Activated CD4-positive, alpha-beta memory T cell treated with anti-CD3 and anti-CD28 coated beads, Interleukin-2, amount 10 ng/mL, durations not matched to agents 7 days and 5 days (primary cell): ENCODE data around the gene GRIP2. TPM values are rescaled to one million over a fixed set of nuclear protein-coding genes. Genes with fewer than 3 reads are reported as not detected.
A peak's percentile ranks its signal among the peaks of the same experiment; 100 is the strongest.

ENCODE experiments used
- CTCF ChIA-PET: fragments of 350-600 bp; sonication (Branson Sonifier 250); formaldehyde crosslinking; loops from one replicate; lab custom pipeline; 2021; ENCODE audit warnings: antibody characterized with exemption, inconsistent platforms; lab: Charles Lee
- POLR2A ChIA-PET: fragments of 350-600 bp; sonication (Branson Sonifier 250); formaldehyde crosslinking; loops from one replicate; lab custom pipeline; 2021; ENCODE audit warnings: antibody characterized with exemption; lab: Charles Lee
- DNase-seq: peaks from one replicate; pipeline ENCODE4 v3.0.0-alpha.2; 2020
- H3K27ac Mint-ChIP-seq: one replicate; pipeline ENCODE4 v1.8.0; 2021; ENCODE audit warnings: mild to moderate bottlenecking, mixed read lengths
- H3K27me3 Mint-ChIP-seq: one replicate; pipeline ENCODE4 v1.8.0; 2021; ENCODE audit warnings: mixed read lengths
- H3K36me3 Mint-ChIP-seq: one replicate; pipeline ENCODE4 v1.8.0; 2021; ENCODE audit warnings: low read depth, mixed read lengths
- H3K4me1 Mint-ChIP-seq: one replicate; pipeline ENCODE4 v1.8.0; 2021; ENCODE audit warnings: mixed read lengths
- H3K4me3 Mint-ChIP-seq: one replicate; pipeline ENCODE4 v1.8.0; 2021; ENCODE audit warnings: mild to moderate bottlenecking, mixed read lengths
- H3K9me3 Mint-ChIP-seq: one replicate; pipeline ENCODE4 v1.8.0; 2021; ENCODE audit warnings: mixed read lengths
- total RNA-seq, 2 experiments: library from RNA; stranded (reverse); gene quantifications; one replicate each; pipeline ENCODE4 v1.2.3, GENCODE V29; 2021

GRIP2 gene
- total RNA-seq, 2 experiments from 2014 or later: 0.08 to 0.35 TPM

DNA sequence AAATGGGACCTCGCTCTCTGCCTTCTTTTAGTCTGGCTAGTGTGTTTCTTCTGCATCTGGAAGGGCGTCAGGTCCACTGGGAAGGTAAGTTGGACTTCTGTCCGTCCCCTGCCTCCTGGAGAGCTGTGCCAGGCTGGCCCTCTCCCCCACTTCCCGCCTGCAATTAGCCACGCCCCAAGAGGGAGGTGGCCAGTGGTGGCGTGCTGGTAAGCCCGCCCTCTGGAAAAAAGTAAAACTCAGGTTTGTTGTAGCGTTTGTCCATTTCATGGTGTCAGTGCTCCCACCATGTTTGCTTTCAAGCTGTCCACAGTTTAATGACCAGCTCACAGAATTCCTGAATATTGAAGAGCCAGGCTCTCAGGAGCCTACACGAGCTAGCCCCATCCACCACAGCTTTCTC is 82.1 kb downstream of the GRIP2 start:
- H3K4me3 Mint-ChIP-seq: no peak overlapping the region
- H3K9me3 Mint-ChIP-seq: no peaks in the 10 kb centered on the region
- CTCF ChIA-PET: interaction anchor here (1.3 to 1.9 kb wide), 5 partner anchors 9 to 182 kb away, joined by 4 to 13 read pairs (median 6); partner anchors contain the start of gene SLC6A6
- peaks cover 13% of the 10 kb centered on the region for H3K4me1 Mint-ChIP-seq
- POLR2A ChIA-PET: interaction anchor here (1.1 to 2.1 kb wide), 2 partner anchors 9 to 25 kb away, joined by 4 to 16 read pairs; no protein-coding TSS in a partner anchor
- peak overlapping the region; percentile 6 for H3K27ac Mint-ChIP-seq
- H3K27me3 Mint-ChIP-seq: no peaks in the 10 kb centered on the region
- H3K36me3 Mint-ChIP-seq: peaks cover 30% of the 10 kb centered on the region
- no peak for DNase-seq

DNA sequence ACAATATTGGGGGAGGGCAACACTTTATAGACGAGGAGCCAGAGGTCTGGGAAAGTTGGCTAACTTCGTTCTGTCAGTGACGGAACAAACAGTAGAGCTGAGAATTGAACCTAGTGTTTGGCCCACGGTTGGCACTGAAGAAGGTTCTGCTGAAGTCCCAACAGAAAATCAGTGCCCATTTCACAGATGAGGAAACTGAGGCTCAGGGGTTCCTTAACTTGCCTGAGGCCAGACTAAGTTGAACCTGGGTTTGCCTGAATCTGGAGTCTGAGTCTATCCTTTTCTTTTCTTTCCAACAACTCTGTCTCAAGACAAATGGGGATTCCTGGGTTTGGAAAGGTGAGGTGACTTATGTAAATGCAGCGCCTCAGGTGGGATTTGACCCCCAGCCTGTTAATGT is 82.7 kb downstream of the GRIP2 start:
- Mint-ChIP-seq H3K4me1 (peaks cover 13% of the 10 kb centered on the region), H3K36me3 (peaks cover 27% of the 10 kb centered on the region), H3K27ac (peak overlapping the region; percentile 6), H3K9me3 (no peaks in the 10 kb centered on the region), H3K4me3 (no peak overlapping the region), H3K27me3 (no peaks in the 10 kb centered on the region)
- CTCF ChIA-PET: interaction anchor here (1.8 kb wide), 1 partner anchor 25 kb away, joined by 7 read pairs; no protein-coding TSS in a partner anchor
- no peak for DNase-seq
- POLR2A ChIA-PET: interaction anchor here (1.4 to 2.1 kb wide), 3 partner anchors 25 to 279 kb away, joined by 3 to 16 read pairs (median 4); partner anchors contain the start of genes LSM3 and XPC

- peaks cover 28% of the 10 kb centered on the region for H3K36me3 Mint-ChIP-seq
- no peaks in the 10 kb centered on the region for H3K9me3 Mint-ChIP-seq
- CTCF ChIA-PET: interaction anchor here (0.9 to 1.1 kb wide), 2 partner anchors 11 to 19 kb away, joined by 3 read pairs; no protein-coding TSS in a partner anchor
- peaks cover 13% of the 10 kb centered on the region for H3K4me1 Mint-ChIP-seq
- H3K4me3 Mint-ChIP-seq: no peak overlapping the region
- POLR2A ChIA-PET: interaction anchor here (1.4 to 2.0 kb wide), 3 partner anchors 23 to 279 kb away, joined by 3 to 5 read pairs (median 4); partner anchors contain the start of genes LSM3 and XPC
- no peaks in the 10 kb centered on the region for H3K27me3 Mint-ChIP-seq
- DNase-seq: no peak
- H3K27ac Mint-ChIP-seq: no peak overlapping the region
These were observed 83.3 kb downstream of the GRIP2 start for GRCh38 chr3:14456794-14457193.

GRCh38 chr3:14455571-14456317 is 84.4 kb downstream of the GRIP2 start:
- Mint-ChIP-seq H3K4me3 (no peak overlapping the region), H3K36me3 (peaks cover 33% of the 10 kb centered on the region), H3K27me3 (no peaks in the 10 kb centered on the region), H3K4me1 (peaks cover 11% of the 10 kb centered on the region), H3K9me3 (no peaks in the 10 kb centered on the region), H3K27ac (no peak overlapping the region)
- ChIA-PET POLR2A (interaction anchor here (1.1 to 2.0 kb wide), 4 partner anchors 22 to 277 kb away, joined by 3 to 6 read pairs (median 4); partner anchors contain the start of gene LSM3), CTCF (interaction anchor here (1.1 kb wide), 1 partner anchor 12 kb away, joined by 3 read pairs; no protein-coding TSS in a partner anchor)
- DNase-seq: no peak

GRCh38 chr3:14454639-14455310 is 85.4 kb downstream of the GRIP2 start:
- Mint-ChIP-seq H3K4me3 (no peak overlapping the region), H3K4me1 (peaks cover 4% of the 10 kb centered on the region), H3K36me3 (peaks cover 28% of the 10 kb centered on the region), H3K9me3 (no peaks in the 10 kb centered on the region), H3K27me3 (no peaks in the 10 kb centered on the region), H3K27ac (no peak overlapping the region)
- no peak for DNase-seq
- ChIA-PET CTCF (no interaction called here), POLR2A (interaction anchor here (1.1 to 1.5 kb wide), 2 partner anchors 23 to 276 kb away, joined by 3 to 6 read pairs; partner anchors contain the start of gene LSM3)

DNA sequence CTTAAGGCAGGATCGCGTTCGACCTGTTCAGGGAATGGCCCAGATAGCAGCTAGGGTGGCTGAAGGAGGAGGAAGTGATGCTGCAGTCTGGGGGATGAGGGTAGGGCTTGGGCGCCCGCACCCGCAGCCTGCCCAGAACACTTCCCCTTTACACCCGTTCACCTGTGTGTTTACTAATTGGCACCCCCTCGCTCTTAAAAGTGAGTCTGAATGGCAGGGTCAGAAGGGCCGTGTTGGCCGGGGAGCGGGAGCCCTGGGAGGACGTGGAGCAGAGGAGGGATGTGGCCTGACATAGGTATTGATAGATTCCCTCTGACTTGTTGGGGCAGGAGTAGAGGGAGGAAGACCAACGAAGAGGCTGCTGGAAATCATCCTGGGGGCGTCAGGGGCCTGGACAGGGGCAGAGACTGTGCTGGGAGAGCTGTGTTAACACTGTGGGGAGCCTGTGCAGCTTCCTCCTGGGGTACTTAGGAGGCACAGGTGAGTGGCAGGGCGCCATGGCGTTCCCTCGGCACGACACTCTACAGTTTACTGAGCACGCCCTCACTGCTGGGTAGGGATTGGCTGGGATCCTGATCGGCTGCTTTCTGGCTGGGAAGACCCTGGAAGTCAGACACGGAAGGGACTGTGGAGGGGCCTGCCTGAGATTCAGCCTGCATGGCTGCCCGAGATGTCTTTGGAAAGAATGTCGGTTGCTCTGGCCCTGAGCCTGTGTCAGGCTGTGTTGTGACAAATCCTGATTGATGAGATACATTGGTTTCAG is 86.1 kb downstream of the GRIP2 start:
- CTCF ChIA-PET: no interaction called here
- no peaks in the 10 kb centered on the region for H3K9me3 Mint-ChIP-seq

GRCh38 chr3:14452740-14453710 is 87.1 kb downstream of the GRIP2 start:
- no peak for DNase-seq
- no peak overlapping the region for H3K4me3 Mint-ChIP-seq
- H3K4me1 Mint-ChIP-seq: peaks cover 9% of the 10 kb centered on the region
- CTCF ChIA-PET: interaction anchor here (1.2 kb wide), 1 partner anchor 9 kb away, joined by 3 read pairs; no protein-coding TSS in a partner anchor
- peaks cover 30% of the 10 kb centered on the region for H3K36me3 Mint-ChIP-seq
- H3K27me3 Mint-ChIP-seq: no peaks in the 10 kb centered on the region
- POLR2A ChIA-PET: interaction anchor here (1.1 to 1.4 kb wide), 2 partner anchors 20 to 51 kb away, joined by 3 to 5 read pairs; partner anchors contain the start of gene SLC6A6
- H3K9me3 Mint-ChIP-seq: no peaks in the 10 kb centered on the region
- no peak overlapping the region for H3K27ac Mint-ChIP-seq

More for the DNA sequence above, 86.1 kb downstream of the GRIP2 start:
- Mint-ChIP-seq H3K36me3 (peaks cover 25% of the 10 kb centered on the region), H3K4me3 (no peak overlapping the region), H3K27me3 (no peaks in the 10 kb centered on the region), H3K4me1 (peaks cover 3% of the 10 kb centered on the region), H3K27ac (no peak overlapping the region)
- no peak for DNase-seq
- POLR2A ChIA-PET: interaction anchor here (1.1 to 1.5 kb wide), 2 partner anchors 22 to 275 kb away, joined by 3 to 6 read pairs; partner anchors contain the start of gene LSM3

DNA sequence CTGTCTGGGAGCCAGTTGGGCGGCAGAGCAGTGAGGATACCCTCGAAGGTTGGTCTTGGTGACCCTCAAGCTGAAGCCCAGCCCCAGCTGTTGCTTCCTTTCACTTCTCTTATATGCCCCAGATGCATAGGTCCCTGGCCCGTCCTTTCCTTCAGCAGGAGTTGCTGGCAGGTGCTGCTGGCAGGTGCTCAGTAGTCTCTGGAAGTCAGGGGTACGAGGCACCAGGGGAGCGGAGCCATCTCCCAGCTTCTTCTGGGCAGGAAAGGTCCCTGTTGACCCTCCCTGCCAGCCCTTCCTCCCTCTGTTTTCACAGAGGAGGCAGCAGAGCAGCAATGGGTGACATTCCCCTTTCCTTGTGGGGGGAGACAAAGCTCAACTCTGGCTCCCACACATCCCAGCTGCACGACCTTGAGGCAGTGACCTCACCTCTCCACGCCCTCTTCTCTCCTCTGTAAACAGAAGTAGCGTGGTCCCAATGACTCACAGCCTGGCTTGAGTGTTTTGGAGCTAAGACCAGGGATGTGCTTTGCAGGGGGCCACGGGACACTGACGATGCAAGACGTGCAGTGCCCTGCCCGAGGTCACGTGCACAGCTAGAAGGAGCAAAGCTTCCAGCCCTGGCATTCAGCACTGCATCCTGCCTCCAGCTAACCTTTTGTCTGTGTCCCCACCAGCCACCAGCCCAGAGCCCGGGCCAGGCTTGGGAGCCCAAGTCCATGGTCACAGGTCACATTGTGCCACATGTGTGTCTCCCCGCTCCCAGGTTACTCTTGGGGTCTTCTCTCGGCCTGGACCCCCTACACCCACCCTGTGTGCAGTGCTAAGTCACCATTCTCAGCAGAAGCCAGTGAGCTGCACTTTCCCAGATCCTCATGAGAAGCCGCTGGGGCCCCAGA is 88.0 kb downstream of the GRIP2 start:
- peaks cover 38% of the 10 kb centered on the region for H3K36me3 Mint-ChIP-seq
- POLR2A ChIA-PET: interaction anchor here (1.1 to 1.4 kb wide), 2 partner anchors 20 to 50 kb away, joined by 3 to 5 read pairs; partner anchors contain the start of gene SLC6A6
- H3K27ac Mint-ChIP-seq: no peak overlapping the region
- H3K4me1 Mint-ChIP-seq: peaks cover 8% of the 10 kb centered on the region
- CTCF ChIA-PET: interaction anchor here (1.2 kb wide), 1 partner anchor 10 kb away, joined by 3 read pairs; no protein-coding TSS in a partner anchor
- H3K9me3 Mint-ChIP-seq: peaks cover 2% of the 10 kb centered on the region
- no peaks in the 10 kb centered on the region for H3K27me3 Mint-ChIP-seq
- no peak for DNase-seq
- no peak overlapping the region for H3K4me3 Mint-ChIP-seq

DNA sequence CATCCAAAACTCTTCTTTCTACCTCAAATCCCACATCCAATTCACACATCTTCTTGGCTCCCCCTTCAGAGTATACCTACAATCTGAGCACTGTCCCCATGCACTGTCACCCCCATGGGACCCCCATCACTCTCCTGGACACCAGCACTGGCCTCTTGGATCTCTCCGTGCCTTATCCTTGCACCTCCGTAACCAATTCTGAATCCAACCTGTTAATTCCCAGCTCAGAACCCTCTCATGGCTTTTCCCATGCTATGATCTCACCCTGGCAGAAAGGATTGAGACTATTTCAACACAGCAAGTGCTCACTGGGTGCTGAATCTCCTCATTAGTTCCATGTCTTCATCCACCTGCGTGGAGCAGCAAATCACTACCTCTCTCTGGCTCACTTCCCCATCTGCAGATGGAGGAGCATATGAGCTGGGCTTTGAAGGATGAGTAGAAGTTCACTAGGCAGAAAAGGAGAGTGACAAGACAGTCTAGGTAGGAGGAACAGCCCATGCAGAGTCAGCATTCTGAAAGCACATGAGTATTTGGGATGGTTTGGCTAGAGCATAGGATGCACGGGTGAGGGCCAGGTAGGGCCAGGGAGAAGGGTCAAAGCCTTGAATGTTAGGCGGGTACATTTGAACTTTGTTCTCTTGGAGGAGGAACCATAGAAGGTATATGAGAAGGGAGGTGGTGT is 89.1 kb downstream of the GRIP2 start:
- H3K27me3 Mint-ChIP-seq: no peaks in the 10 kb centered on the region
- peaks cover 2% of the 10 kb centered on the region for H3K9me3 Mint-ChIP-seq
- no peak for DNase-seq
- H3K27ac Mint-ChIP-seq: no peak overlapping the region
- CTCF ChIA-PET: interaction anchor here (0.6 kb wide), 1 partner anchor 17 kb away, joined by 3 read pairs; no protein-coding TSS in a partner anchor
- H3K36me3 Mint-ChIP-seq: peaks cover 48% of the 10 kb centered on the region
- POLR2A ChIA-PET: interaction anchor here (1.0 to 1.4 kb wide), 2 partner anchors 18 to 272 kb away, joined by 4 to 5 read pairs; partner anchors contain the start of genes LSM3 and XPC
- H3K4me1 Mint-ChIP-seq: peaks cover 8% of the 10 kb centered on the region
- H3K4me3 Mint-ChIP-seq: no peak overlapping the region

GRCh38 chr3:14450506-14450905 is 89.6 kb downstream of the GRIP2 start:
- peaks cover 2% of the 10 kb centered on the region for H3K9me3 Mint-ChIP-seq
- no peaks in the 10 kb centered on the region for H3K27me3 Mint-ChIP-seq
- H3K27ac Mint-ChIP-seq: no peak overlapping the region
- ChIA-PET POLR2A (interaction anchor here (1.0 kb wide), 1 partner anchor 272 kb away, joined by 4 read pairs; the partner anchor contains the start of genes LSM3 and XPC), CTCF (interaction anchor here (0.6 kb wide), 1 partner anchor 18 kb away, joined by 3 read pairs; no protein-coding TSS in a partner anchor)
- H3K4me1 Mint-ChIP-seq: peaks cover 8% of the 10 kb centered on the region
- no peak for DNase-seq
- no peak overlapping the region for H3K4me3 Mint-ChIP-seq
- peaks cover 54% of the 10 kb centered on the region for H3K36me3 Mint-ChIP-seq
